Suprapubic skin (tissue), 4 donors: Measurements from ENCODE around the gene CDK15. TPM values are rescaled to one million over a fixed set of nuclear protein-coding genes. Genes with fewer than 3 reads are reported as not detected.

Source experiments
- DNase-seq, 2 donors: peaks; one replicate each; pipeline ENCODE4 v3.0.0-alpha.2; 2019; ENCODE audit warnings: low spot score in 2 of 2
- H3K27ac ChIP-seq: fragments of 200-600 bp; sonication (generic); one replicate; pipeline ENCODE4 v1.5.1; 2019
- H3K27me3 ChIP-seq: fragments of 200-600 bp; sonication (generic); one replicate; pipeline ENCODE4 v1.5.1; 2019
- H3K36me3 ChIP-seq: fragments of 200-600 bp; sonication (generic); one replicate; pipeline ENCODE4 v1.5.1; 2019
- H3K4me1 ChIP-seq: fragments of 200-600 bp; sonication (generic); one replicate; pipeline ENCODE4 v1.5.1; 2019
- H3K4me3 ChIP-seq: fragments of 200-600 bp; sonication (generic); one replicate; pipeline ENCODE4 v1.5.1; 2019; ENCODE audit warnings: mild to moderate bottlenecking
- H3K9me3 ChIP-seq: fragments of 200-600 bp; sonication (generic); one replicate; pipeline ENCODE4 v1.5.1; 2019
- EP300 ChIP-seq: sonication (generic); formaldehyde crosslinking; IDR thresholded peaks from one replicate; pipeline ENCODE4 v1.6.1; 2017; ENCODE audit warnings: antibody characterized with exemption
- POLR2A ChIP-seq, 2 donors: fragments of 450-650 bp; IDR thresholded peaks; one replicate each; pipeline ENCODE4 v1.6.1; 2017; ENCODE audit warnings: antibody characterized with exemption in 2 of 2, mild to moderate bottlenecking in 2 of 2, moderate library complexity in 2 of 2
- POLR2AphosphoS5 ChIP-seq, 3 donors: sonication (generic); formaldehyde crosslinking; IDR thresholded peaks; one replicate each; pipeline ENCODE4 v1.6.1; 2017; ENCODE audit warnings: antibody characterized with exemption in 3 of 3
- WGBS: methylation state at CpG from one replicate; pipeline ENCODE4 v1.1.5; 2018; 5-methylcytosine and 5-hydroxymethylcytosine counted together
- total RNA-seq, 4 donors: library from RNA; depleted of rRNA; stranded (reverse); fragments of >200 nt; gene quantifications; one replicate each; pipeline ENCODE4 v1.1.0, GENCODE V29; 2016
- TF ChIP-seq, protein P1 (sequence below), 2 donors: fragments of 200-600 bp in 1 of 2; fragments of 450-650 bp in 1 of 2; sonication (generic) in 1 of 2; IDR thresholded peaks; one replicate each; pipeline ENCODE4 v1.5.1; 2016 to 2019; ENCODE audit warnings: antibody characterized with exemption in 2 of 2, mild to moderate bottlenecking in 1 of 2, moderate library complexity in 1 of 2

The CDK15 gene
- total RNA-seq, 4 donors from 2014 or later: 0.13 to 0.97 (median 0.66) TPM

DNA sequence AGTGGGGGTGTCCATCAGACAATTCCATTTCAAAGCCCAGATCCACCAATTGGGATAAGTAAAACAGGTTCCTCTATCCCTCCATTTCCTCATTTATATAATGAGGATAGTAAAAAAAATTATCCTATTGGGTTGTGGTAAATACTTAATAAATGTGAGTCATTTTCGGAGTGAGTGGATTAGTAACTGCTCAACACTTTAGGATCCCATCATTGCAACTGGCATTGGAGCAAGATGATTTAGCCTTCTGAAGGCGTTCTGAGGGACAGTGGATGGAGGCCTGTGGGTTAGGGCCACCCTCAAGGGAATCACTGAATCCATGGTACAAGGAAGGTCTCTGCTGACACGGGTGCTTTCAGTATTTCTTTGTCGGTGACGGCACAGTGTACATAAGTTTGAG lies 118.7 kb downstream of the CDK15 start:
- H3K9me3 ChIP-seq: no peaks in the 10 kb centered on the region
- 80% methylated on average over 5 of the region's 5 CpGs for WGBS
- no peaks in the 10 kb centered on the region for H3K27me3 ChIP-seq
- no peak for TF ChIP-seq POLR2A (IDR thresholded peaks at IDR 0.05)
- no peak for TF ChIP-seq EP300
- TF ChIP-seq, protein P1, sequence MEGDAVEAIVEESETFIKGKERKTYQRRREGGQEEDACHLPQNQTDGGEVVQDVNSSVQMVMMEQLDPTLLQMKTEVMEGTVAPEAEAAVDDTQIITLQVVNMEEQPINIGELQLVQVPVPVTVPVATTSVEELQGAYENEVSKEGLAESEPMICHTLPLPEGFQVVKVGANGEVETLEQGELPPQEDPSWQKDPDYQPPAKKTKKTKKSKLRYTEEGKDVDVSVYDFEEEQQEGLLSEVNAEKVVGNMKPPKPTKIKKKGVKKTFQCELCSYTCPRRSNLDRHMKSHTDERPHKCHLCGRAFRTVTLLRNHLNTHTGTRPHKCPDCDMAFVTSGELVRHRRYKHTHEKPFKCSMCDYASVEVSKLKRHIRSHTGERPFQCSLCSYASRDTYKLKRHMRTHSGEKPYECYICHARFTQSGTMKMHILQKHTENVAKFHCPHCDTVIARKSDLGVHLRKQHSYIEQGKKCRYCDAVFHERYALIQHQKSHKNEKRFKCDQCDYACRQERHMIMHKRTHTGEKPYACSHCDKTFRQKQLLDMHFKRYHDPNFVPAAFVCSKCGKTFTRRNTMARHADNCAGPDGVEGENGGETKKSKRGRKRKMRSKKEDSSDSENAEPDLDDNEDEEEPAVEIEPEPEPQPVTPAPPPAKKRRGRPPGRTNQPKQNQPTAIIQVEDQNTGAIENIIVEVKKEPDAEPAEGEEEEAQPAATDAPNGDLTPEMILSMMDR (IDR thresholded peaks at IDR 0.05): no peak
- TF ChIP-seq POLR2AphosphoS5 (IDR thresholded peaks at IDR 0.05): no peak
- H3K36me3 ChIP-seq: no peaks in the 10 kb centered on the region
- no peaks in the 10 kb centered on the region for H3K4me1 ChIP-seq
- H3K4me3 ChIP-seq: no peak overlapping the region
- no peak for DNase-seq
- H3K27ac ChIP-seq: no peak overlapping the region

DNA sequence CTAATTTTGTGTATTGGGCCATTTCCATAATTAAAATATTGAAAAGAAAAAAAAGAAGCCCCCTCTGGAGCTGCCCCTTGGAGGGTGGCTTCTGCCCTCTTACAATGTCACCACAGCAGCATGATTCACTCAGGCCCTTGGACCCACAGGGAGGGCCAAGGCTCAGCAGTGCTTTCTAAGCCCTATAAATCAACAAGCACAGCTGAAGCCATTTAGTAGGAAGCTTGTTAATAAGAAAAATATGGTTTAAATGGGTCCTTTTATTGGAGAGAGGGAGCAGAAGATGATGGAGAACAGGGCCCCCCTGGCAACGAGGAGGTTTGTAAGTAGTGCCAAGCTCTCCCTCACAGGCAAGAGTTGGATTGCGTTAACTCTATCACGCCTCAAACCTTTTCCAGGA lies 119.7 kb downstream of the CDK15 start:
- 63% methylated on average over 3 of the region's 3 CpGs for WGBS
- no peaks in the 10 kb centered on the region for H3K9me3 ChIP-seq
- no peak overlapping the region for H3K27ac ChIP-seq
- H3K4me3 ChIP-seq: no peak overlapping the region
- H3K36me3 ChIP-seq: no peaks in the 10 kb centered on the region
- H3K27me3 ChIP-seq: no peaks in the 10 kb centered on the region
- H3K4me1 ChIP-seq: no peaks in the 10 kb centered on the region
- TF ChIP-seq EP300: no peak
- no peak for TF ChIP-seq POLR2AphosphoS5 (IDR thresholded peaks at IDR 0.05)
- no peak for TF ChIP-seq POLR2A (IDR thresholded peaks at IDR 0.05)
- TF ChIP-seq, protein P1 (IDR thresholded peaks at IDR 0.05): no peak
- DNase-seq: no peak

DNA sequence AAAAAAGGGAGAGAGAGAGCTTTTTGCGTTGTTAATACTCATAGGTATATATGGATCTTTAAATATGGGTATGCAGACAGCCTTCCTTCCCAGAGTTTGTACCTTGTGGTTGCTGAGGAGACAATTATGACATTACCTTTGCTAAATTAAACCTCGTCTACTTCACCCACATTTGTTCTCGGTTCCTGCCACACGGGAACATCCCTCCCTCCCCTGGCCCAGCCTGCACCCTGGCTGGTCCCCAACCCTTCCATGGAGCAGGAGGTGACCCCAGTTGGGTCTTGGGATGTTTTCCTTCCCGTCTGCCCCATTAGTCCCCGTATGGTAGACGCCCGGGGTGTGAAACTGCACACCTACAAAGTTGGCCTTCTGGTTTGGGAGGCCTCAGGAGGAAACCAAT lies 122.0 kb downstream of the CDK15 start:
- H3K4me1 ChIP-seq: peaks cover 10% of the 10 kb centered on the region
- no peak overlapping the region for H3K4me3 ChIP-seq
- H3K27me3 ChIP-seq: no peaks in the 10 kb centered on the region
- WGBS: 86% methylated on average over 8 of the region's 8 CpGs
- no peak overlapping the region for H3K27ac ChIP-seq
- no peaks in the 10 kb centered on the region for H3K9me3 ChIP-seq
- no peak for DNase-seq
- TF ChIP-seq POLR2A (IDR thresholded peaks at IDR 0.05) (no peak), EP300 (no peak), POLR2AphosphoS5 (IDR thresholded peaks at IDR 0.05) (no peak)
- TF ChIP-seq, protein P1 (IDR thresholded peaks at IDR 0.05): no peak
- no peaks in the 10 kb centered on the region for H3K36me3 ChIP-seq

DNA sequence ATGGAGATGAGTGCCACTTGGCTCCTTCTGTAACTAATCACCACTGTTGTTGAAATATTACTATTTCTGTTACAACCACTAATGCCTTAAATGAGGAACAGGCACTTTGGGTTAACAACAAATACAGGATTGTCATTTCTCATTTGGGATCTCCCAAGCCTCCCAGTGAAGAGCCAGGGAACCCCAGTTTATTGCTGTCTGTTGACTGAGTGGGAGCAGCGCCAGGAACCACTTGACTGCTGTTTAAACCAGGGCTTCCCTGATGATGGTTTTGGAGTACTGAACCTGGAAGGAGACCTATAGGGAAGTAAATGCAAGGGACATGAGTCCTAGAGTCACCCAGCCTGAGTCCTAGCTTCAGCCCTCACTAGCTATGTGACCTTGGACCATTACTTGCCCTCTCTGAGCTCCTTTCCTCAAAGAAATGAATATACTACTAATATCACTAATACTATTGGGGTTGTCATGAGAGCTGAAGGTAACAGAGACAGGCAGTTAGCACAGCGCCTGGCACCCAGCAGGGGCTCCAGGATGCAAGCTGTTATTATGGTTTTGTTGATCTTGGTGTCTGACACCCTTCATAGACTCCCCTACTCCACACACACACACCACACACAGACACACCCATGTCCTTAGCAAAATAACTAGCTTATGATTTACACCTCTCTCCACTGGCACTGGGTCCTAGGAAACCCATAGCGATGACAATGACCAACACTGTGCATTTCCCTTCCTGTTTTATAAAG lies 123.1 kb downstream of the CDK15 start:
- Histone ChIP-seq H3K36me3 (no peaks in the 10 kb centered on the region), H3K9me3 (no peaks in the 10 kb centered on the region), H3K4me1 (peaks cover 10% of the 10 kb centered on the region), H3K4me3 (no peak overlapping the region), H3K27me3 (no peaks in the 10 kb centered on the region), H3K27ac (no peak overlapping the region)
- no peak for DNase-seq
- TF ChIP-seq POLR2A (IDR thresholded peaks at IDR 0.05) (no peak), POLR2AphosphoS5 (IDR thresholded peaks at IDR 0.05) (no peak), EP300 (no peak)
- TF ChIP-seq, protein P1 (IDR thresholded peaks at IDR 0.05): no peak
- 97% methylated on average over 3 of the region's 3 CpGs for WGBS

DNA sequence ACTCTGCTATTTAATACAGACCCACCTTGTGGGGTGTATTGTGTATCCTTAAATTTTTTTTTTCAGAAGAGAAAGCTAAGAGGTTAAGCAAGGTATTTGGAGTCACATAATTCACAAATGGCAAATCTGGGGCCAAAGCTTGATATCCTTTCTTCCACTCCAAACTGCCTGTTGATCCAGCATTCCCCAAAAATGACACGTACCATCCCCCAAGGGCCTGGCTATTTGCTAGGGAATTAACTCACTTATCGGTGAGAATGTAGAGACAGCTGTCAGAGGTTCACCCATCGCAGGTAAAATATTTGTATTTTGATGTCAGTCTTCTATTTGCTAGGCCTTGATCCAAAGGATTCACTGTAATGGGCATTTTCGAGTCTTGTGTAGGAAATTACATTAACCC lies 123.7 kb downstream of the CDK15 start:
- WGBS: 87% methylated on average over 4 of the region's 4 CpGs
- Histone ChIP-seq H3K9me3 (no peaks in the 10 kb centered on the region), H3K4me1 (peaks cover 10% of the 10 kb centered on the region), H3K27ac (no peak overlapping the region), H3K27me3 (no peaks in the 10 kb centered on the region), H3K36me3 (no peaks in the 10 kb centered on the region), H3K4me3 (no peak overlapping the region)
- TF ChIP-seq POLR2AphosphoS5 (IDR thresholded peaks at IDR 0.05): no peak
- TF ChIP-seq, protein P1 (IDR thresholded peaks at IDR 0.05): no peak
- TF ChIP-seq EP300: no peak
- no peak for DNase-seq
